Activated T-helper 17 cell treated with anti-CD3 and anti-CD28 coated beads, Interleukin-2, amount 50 U/mL, for 72 hours (primary cell): ENCODE data around the gene ICAM5. TPM values are rescaled to one million over a fixed set of nuclear protein-coding genes. Genes with fewer than 3 reads are reported as not detected.
A peak's percentile ranks its signal among the peaks of the same experiment; 100 is the strongest.

ENCODE experiments used
- ATAC-seq: fragments of 150-1000 bp; cut with Tn5 transposase; replicated peaks from 2 replicates; pipeline ENCODE4 v1.10.0; 2021; ENCODE audit warnings: mild to moderate bottlenecking, moderate library complexity
- H3K27ac Mint-ChIP-seq: one replicate; pipeline ENCODE4 v1.8.0; 2022; ENCODE audit warnings: mixed read lengths
- H3K27me3 Mint-ChIP-seq: one replicate; pipeline ENCODE4 v1.8.0; 2022; ENCODE audit warnings: mixed read lengths
- H3K36me3 Mint-ChIP-seq: one replicate; pipeline ENCODE4 v1.8.0; 2022; ENCODE audit warnings: low read depth, mild to moderate bottlenecking, mixed read lengths
- H3K4me1 Mint-ChIP-seq: one replicate; pipeline ENCODE4 v1.8.0; 2022; ENCODE audit warnings: mixed read lengths
- H3K4me3 Mint-ChIP-seq: one replicate; pipeline ENCODE4 v1.8.0; 2022; ENCODE audit warnings: mild to moderate bottlenecking, mixed read lengths
- H3K9me3 Mint-ChIP-seq: one replicate; pipeline ENCODE4 v1.8.0; 2022; ENCODE audit warnings: mixed read lengths
- total RNA-seq, 2 donors: library from RNA; stranded (reverse); gene quantifications; one replicate each; pipeline ENCODE4 v1.2.3, GENCODE V29; 2022

Gene ICAM5
- total RNA-seq, 2 donors from 2014 or later, result 0.71 to 8.6 TPM

DNA sequence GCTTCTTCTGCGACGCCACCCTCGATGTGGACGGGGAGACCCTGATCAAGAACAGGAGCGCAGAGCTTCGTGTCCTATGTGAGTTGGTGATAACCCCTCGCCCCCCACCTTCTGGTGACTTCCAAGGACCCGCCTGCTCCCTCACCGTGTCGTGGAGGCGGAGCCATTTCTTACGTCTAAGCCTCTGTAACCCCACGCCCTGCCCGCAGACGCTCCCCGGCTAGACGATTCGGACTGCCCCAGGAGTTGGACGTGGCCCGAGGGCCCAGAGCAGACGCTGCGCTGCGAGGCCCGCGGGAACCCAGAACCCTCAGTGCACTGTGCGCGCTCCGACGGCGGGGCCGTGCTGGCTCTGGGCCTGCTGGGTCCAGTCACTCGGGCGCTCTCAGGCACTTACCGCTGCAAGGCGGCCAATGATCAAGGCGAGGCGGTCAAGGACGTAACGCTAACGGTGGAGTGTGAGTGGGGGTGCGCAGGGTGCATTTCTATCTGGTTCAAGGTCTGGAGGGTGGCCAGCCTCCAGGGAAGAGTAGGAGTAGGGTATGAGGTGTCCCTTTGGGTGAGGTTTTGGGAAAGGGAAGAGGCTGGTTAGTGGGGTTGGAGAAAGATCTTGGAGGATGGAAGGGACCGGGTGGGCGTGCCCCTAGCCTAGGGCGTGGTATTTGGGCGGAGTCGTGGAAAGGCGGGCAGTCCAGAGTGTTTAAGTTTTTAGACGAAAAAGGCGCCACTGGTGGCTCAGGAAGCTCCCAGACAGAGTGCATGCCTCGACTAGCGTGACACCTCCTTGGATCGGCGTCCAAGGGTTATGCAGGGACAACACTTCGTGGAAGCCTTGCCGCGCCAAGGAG, 3.3 kb downstream of the ICAM5 start:
- no peaks in the 10 kb centered on the region for H3K9me3 Mint-ChIP-seq
- H3K27me3 Mint-ChIP-seq, result peaks cover 35% of the 10 kb centered on the region
- peaks cover 17% of the 10 kb centered on the region for H3K36me3 Mint-ChIP-seq
- H3K4me3 Mint-ChIP-seq, result peak overlapping the region; percentile 74
- H3K27ac Mint-ChIP-seq, result peak overlapping the region; percentile 61
- H3K4me1 Mint-ChIP-seq, result peaks cover 32% of the 10 kb centered on the region
- ATAC-seq, result no peak

DNA sequence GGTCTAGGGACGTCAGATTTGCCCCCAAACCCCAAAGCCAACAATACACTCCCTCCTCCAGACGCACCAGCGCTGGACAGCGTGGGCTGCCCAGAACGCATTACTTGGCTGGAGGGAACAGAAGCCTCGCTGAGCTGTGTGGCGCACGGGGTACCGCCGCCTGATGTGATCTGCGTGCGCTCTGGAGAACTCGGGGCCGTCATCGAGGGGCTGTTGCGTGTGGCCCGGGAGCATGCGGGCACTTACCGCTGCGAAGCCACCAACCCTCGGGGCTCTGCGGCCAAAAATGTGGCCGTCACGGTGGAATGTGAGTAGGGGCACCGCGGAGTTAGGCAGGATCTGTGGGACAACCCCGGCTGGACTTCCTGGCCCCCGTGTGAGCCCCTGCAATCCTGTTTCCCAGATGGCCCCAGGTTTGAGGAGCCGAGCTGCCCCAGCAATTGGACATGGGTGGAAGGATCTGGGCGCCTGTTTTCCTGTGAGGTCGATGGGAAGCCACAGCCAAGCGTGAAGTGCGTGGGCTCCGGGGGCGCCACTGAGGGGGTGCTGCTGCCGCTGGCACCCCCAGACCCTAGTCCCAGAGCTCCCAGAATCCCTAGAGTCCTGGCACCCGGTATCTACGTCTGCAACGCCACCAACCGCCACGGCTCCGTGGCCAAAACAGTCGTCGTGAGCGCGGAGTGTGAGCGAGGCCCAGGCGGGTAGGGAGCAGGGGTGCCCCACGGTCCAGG, 4.0 kb downstream of the ICAM5 start:
- Mint-ChIP-seq H3K9me3 (no peaks in the 10 kb centered on the region), H3K27me3 (peaks cover 30% of the 10 kb centered on the region), H3K27ac (peak overlapping the region; percentile 61), H3K36me3 (peaks cover 17% of the 10 kb centered on the region), H3K4me1 (peaks cover 28% of the 10 kb centered on the region), H3K4me3 (peak overlapping the region; percentile 74)
- no peak for ATAC-seq

DNA sequence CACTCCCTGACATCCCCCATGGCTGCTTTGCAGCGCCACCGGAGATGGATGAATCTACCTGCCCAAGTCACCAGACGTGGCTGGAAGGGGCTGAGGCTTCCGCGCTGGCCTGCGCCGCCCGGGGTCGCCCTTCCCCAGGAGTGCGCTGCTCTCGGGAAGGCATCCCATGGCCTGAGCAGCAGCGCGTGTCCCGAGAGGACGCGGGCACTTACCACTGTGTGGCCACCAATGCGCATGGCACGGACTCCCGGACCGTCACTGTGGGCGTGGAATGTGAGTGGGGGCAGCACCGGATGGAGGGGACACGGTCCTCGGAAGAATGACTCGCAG, 4.6 kb downstream of the ICAM5 start:
- peaks cover 27% of the 10 kb centered on the region for H3K4me1 Mint-ChIP-seq
- no peak overlapping the region for H3K27ac Mint-ChIP-seq
- no peak for ATAC-seq
- H3K36me3 Mint-ChIP-seq, result peaks cover 17% of the 10 kb centered on the region
- peak overlapping the region; percentile 74 for H3K4me3 Mint-ChIP-seq
- H3K27me3 Mint-ChIP-seq, result peaks cover 29% of the 10 kb centered on the region
- H3K9me3 Mint-ChIP-seq, result no peaks in the 10 kb centered on the region

DNA sequence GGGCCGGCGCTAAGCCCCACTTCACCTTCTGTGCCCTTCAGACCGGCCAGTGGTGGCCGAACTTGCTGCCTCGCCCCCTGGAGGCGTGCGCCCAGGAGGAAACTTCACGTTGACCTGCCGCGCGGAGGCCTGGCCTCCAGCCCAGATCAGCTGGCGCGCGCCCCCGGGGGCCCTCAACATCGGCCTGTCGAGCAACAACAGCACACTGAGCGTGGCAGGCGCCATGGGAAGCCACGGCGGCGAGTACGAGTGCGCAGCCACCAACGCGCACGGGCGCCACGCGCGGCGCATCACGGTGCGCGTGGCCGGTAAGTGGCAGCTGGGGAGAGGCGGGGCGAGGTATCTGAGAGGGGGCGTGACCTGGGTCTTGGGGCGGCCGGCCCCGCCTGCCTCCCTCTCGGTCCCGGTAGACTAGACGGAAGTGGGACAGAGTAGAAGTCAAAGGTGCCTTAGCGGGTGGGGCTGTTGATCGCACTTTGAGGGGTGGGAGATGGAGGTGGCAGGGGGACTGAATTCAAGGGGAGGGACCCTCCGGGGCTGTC, 5.6 kb downstream of the ICAM5 start:
- peak overlapping the region; percentile 74 for H3K4me3 Mint-ChIP-seq
- H3K27ac Mint-ChIP-seq, result peak overlapping the region; percentile 78
- peaks cover 25% of the 10 kb centered on the region for H3K27me3 Mint-ChIP-seq
- H3K36me3 Mint-ChIP-seq, result peaks cover 12% of the 10 kb centered on the region
- H3K9me3 Mint-ChIP-seq, result no peaks in the 10 kb centered on the region
- H3K4me1 Mint-ChIP-seq, result peaks cover 22% of the 10 kb centered on the region
- ATAC-seq, result peak; percentile 77

DNA sequence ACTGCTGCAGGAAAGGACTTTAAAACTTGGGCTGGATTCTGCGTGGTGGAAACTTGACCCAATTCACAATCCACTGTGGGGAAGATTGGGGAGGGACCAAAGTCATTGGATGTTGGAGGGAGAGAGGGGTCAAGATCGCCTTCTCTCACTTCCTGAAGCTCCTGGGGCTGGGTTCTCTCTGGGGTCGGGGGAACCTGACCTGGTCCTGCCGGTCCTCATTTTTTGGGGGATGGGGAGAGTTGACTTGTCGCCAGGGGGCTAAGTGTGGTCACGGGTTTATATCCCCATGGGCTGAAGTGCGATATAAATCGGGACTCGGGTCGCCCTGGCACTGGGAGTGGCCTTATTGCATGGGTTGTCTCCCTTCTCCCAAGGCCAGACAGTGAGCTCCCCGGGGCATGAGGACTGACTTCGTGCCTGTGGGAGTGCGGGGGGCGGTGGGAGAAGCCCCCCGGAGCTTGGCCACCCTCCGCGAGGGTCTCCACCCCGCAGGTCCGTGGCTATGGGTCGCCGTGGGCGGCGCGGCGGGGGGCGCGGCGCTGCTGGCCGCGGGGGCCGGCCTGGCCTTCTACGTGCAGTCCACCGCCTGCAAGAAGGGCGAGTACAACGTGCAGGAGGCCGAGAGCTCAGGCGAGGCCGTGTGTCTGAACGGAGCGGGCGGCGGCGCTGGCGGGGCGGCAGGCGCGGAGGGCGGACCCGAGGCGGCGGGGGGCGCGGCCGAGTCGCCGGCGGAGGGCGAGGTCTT, 6.3 kb downstream of the ICAM5 start:
- no peak for ATAC-seq
- Mint-ChIP-seq H3K4me3 (peak overlapping the region; percentile 74), H3K9me3 (no peaks in the 10 kb centered on the region), H3K27me3 (peaks cover 20% of the 10 kb centered on the region), H3K4me1 (peaks cover 18% of the 10 kb centered on the region), H3K27ac (peak overlapping the region; percentile 78), H3K36me3 (peaks cover 7% of the 10 kb centered on the region)

DNA sequence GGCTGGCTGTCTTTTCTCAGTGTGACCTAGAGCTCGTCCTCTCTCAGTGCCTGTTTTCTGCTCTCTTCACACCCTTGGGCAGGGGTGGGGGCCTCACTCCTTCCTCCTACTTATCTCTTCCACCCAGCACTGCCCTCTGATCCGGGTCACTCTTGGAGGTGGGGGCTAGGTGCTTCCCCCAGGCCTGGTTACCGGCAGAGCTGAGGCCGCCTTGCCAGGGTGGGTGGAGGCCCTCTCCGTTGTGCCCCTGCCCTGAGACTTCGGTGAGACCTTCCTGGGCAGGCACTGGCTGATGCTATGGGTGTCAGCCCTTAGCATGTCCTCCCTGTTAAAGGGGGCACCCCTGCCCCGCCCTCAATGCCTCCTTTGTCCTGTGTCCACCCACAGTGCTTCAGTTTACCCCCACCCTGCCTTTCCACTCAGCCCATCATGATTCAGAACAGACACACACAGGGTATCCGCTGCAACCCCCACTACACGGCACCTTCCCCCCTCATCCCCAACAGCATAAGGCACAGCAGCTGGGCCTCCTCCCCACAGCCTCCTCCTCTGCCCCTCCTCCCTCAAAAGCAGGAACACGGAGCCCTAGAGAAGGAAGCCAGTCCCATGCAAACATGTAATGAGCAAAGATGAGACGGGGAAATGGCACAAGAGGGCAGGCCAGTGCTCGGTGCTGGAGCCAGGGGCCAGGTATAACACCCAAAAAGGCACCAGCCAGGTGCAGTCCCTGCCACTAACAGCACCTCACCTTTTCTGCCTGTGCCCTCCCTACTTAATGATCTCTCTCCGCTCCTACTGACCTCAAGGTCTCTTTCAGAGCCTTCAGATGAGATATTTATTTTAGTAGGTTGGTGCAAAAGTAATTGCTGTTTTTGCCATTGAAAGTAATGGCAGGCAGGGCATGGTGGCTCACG, 10.1 kb downstream of the ICAM5 start:
- Mint-ChIP-seq H3K27me3 (peaks cover 4% of the 10 kb centered on the region), H3K4me3 (no peak overlapping the region), H3K9me3 (no peaks in the 10 kb centered on the region), H3K36me3 (peaks cover 10% of the 10 kb centered on the region), H3K4me1 (peaks cover 13% of the 10 kb centered on the region), H3K27ac (no peak overlapping the region)
- ATAC-seq, result no peak

DNA sequence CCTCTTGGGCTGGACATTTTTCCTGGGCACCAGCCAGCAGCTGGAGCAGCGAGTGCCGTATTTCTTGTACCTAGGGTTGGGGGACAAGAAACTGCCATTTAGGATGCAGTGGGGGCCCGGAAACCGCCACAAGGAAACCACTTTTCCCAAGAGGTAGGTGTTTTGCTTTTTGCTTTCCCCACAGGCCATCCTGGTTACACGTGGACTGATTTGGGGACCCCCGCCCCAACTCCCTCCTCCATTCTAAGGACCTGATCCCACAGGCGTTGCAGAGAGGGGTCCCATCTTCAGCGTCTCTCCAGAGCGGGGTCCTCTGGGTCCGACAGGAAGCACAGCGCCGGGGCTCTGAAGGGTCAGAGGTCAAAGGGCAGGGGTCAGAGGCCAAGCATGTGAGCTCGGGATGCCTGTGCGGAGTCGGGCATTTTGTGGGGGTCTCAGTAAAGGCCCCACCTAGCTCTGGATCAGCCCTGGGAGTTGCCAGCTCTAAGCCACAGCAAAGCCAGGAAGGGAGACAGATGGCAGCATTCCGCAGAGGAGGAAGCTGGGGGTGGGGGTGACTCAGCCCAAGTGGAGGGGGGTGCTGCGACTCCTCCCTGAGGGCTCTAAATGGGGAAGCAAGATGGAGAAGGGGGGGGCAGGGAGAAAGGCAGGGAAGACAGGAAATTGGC, 15.5 kb downstream of the ICAM5 start:
- H3K9me3 Mint-ChIP-seq, result no peaks in the 10 kb centered on the region

DNA sequence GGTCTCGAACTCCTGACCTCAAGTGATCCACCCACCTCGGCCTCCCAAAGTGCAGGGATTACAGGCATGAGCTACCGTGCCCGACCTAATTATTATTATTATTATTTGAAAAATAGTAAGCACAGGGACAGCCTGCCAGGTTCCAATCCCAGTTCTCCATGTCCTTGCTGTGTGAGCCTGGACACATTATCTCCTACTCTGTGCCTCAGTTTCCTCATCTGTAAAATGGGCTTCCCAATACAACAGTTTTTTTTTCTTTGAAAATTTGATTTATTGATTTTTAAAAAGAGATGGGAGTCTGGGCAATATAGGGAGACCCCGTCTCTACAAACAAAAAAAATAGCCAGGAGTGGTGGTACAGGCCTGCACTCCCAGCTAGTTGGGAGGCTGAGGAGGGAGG, 16.6 kb downstream of the ICAM5 start:
- no peak overlapping the region for H3K27ac Mint-ChIP-seq
- no peak overlapping the region for H3K4me3 Mint-ChIP-seq
- no peaks in the 10 kb centered on the region for H3K27me3 Mint-ChIP-seq
- no peak for ATAC-seq
- H3K9me3 Mint-ChIP-seq, result no peaks in the 10 kb centered on the region
- H3K4me1 Mint-ChIP-seq, result peaks cover 7% of the 10 kb centered on the region
- peaks cover 10% of the 10 kb centered on the region for H3K36me3 Mint-ChIP-seq

More for the DNA sequence above, 15.5 kb downstream of the ICAM5 start:
- Mint-ChIP-seq H3K4me1 (peaks cover 7% of the 10 kb centered on the region), H3K4me3 (peak overlapping the region; percentile 74), H3K27ac (peak overlapping the region; percentile 59), H3K27me3 (no peaks in the 10 kb centered on the region), H3K36me3 (peaks cover 10% of the 10 kb centered on the region)
- ATAC-seq, result no peak

DNA sequence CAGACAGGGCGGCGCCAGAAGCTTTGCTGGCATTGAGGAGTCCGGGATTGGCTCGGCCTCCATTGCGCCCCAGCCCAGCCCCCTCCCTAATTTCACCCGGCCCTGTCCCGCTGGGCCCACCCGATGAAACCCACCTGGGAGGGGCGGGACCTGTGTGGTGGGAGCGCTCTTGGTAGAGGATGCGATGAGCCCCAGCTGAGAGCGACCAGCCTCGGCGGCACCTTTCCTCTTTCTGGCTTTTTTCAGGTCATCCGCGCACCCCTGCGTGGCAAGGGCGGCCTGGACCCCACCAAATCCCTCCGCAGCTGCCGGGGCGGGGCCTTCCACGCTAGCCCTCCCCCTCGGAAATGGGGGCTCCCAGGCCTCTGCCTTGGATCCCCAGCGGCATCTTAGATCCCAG, 19.7 kb downstream of the ICAM5 start, which contains the start of gene ZGLP1:
TSS of gene ZGLP1 (minus strand) at position 393 of the 400 bp plus-strand sequence.
- Mint-ChIP-seq H3K4me3 (no peak within 1 kb of the TSS), H3K9me3 (no peaks in the 10 kb centered on the region)

DNA sequence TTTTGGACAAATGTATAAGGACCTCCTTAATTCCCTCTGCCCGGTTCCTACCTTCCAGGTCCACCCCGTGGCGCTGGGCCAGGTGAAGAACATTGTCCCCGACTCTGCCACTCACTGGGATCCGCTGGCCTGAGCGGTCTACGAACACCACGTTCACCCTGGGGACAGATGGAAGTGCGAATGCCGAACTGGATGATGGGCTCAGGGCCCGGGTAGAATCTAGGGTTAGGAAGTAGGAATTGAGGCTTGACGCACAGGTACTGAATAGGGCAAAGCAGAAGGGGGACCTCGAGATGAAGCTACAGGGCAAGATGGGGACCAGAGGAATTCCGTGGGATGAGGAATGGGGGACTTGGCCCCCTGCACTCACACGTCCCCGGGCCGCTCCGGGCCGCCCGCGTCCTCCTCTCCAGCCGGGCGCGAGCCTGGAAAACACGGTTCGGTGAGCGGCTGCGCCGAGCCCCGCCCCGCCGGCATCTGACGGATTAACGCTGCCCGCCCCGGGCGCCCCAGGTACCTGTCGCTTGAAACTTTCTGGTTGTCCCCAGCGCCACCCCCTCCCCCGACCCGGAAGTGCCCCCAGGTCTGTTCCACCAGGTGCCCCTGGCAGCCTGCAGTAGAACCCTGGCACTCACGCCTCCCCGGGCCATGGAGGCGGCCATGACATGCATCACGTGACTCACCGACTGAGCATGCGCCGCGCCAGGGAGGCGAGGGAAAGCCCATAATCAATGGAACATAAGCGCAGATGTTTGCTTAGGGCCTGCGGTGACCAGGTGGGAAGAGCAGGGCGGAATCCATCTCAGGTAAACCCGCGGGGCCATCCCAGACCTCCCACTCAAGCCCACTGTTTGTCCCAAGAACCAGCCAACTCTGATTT, 25.8 kb downstream of the ICAM5 start, which contains the start of gene FDX2:
TSS of gene FDX2 (minus strand) at position 681 of the 880 bp plus-strand sequence. CDS start at position 662, 19 bp downstream.
- peaks cover 57% of the 10 kb centered on the region for H3K36me3 Mint-ChIP-seq
- no peaks in the 10 kb centered on the region for H3K9me3 Mint-ChIP-seq
- ATAC-seq, result peak; percentile 91
- peak within 1 kb of the TSS; percentile 88 for H3K4me3 Mint-ChIP-seq
- H3K27me3 Mint-ChIP-seq, result no peaks in the 10 kb centered on the region
- peak within 1 kb of the TSS; percentile 83 for H3K27ac Mint-ChIP-seq
- H3K4me1 Mint-ChIP-seq, result peaks cover 15% of the 10 kb centered on the region

More for the DNA sequence above, 19.7 kb downstream of the ICAM5 start, which contains the start of gene ZGLP1:
- Mint-ChIP-seq H3K27ac (no peak within 1 kb of the TSS), H3K4me1 (no peaks in the 10 kb centered on the region), H3K36me3 (peaks cover 10% of the 10 kb centered on the region), H3K27me3 (no peaks in the 10 kb centered on the region)
- no peak for ATAC-seq

DNA sequence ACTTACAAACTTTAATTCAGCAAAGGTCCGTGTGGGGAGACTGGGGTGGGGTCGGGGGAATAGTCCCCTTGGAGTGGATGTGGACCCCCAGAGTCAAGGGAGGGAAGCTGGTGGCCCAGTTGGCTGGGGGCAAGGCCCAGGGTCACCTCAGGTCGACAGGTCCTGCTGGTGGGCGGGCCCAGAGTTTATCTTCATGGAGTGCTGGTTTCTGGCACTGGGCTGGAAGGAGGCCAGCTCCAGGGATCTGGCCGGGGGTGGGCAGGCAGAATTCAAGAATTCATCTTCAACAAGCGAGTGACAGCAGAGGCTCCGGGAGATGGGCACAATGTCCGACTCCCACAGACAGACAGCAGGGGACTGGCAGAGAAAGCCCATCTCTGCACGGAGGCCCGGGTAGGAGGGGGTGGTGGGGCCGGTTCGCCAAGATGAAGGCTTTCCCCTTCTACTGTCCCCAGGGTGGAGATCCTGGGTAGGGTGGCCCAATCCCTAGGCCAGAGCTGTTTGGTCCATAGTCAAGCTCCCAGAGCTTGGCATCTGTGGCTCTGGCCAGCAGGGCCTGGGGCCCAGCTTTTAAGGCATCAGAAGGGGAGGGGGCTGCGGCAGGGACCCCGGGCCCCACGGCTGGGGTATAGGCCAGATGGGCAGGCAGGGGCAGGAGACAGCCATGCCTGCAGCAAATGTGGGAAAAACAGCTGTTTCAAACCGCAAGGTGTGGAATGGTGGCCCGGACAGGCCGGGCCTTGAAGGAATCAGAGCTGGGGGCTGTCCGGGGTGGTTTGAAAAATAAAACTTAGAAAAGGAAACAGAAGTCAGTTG, 26.7 kb downstream of the ICAM5 start:
- Mint-ChIP-seq H3K9me3 (no peaks in the 10 kb centered on the region), H3K27ac (peak overlapping the region; percentile 83), H3K36me3 (peaks cover 57% of the 10 kb centered on the region), H3K4me3 (peak overlapping the region; percentile 88), H3K4me1 (peaks cover 15% of the 10 kb centered on the region), H3K27me3 (no peaks in the 10 kb centered on the region)
- ATAC-seq, result peak; percentile 17
